Prostate gland (tissue), 2 donors: ENCODE data around the gene TAF10. TPM values are rescaled to one million over a fixed set of nuclear protein-coding genes. Genes with fewer than 3 reads are reported as not detected.

Source experiments
- DNase-seq: peaks from one replicate; pipeline ENCODE4 v3.0.0-alpha.2; 2019; ENCODE audit warnings: low spot score
- H3K27ac ChIP-seq, 2 donors: fragments of 200-600 bp; sonication (generic); 2 replicates each; pipeline ENCODE4 v1.5.1; 2017 to 2019
- H3K27me3 ChIP-seq: fragments of 200-600 bp; sonication (generic); replicated peaks from 2 replicates; pipeline ENCODE4 v1.5.1; 2019; ENCODE audit not compliant: insufficient read depth
- H3K36me3 ChIP-seq, 2 donors: fragments of 200-600 bp; sonication (generic); 1 replicate in 1 of 2; 2 replicates in 1 of 2; pipeline versions ENCODE4 v1.5.1 to v1.8.1; 2017 to 2019
- H3K4me1 ChIP-seq: fragments of 200-600 bp; sonication (generic); replicated peaks from 2 replicates; pipeline ENCODE4 v1.5.1; 2019
- H3K4me3 ChIP-seq, 2 donors: fragments of 200-600 bp; sonication (generic); 2 replicates each; pipeline ENCODE4 v1.5.1; 2017 to 2019
- H3K9me3 ChIP-seq: fragments of 200-600 bp; sonication (generic); 2 replicates; pipeline ENCODE4 v1.5.1; 2017
- POLR2A ChIP-seq: fragments of 450-650 bp; IDR thresholded peaks from one replicate; pipeline ENCODE4 v1.6.1; 2016; ENCODE audit warnings: antibody characterized with exemption, mild to moderate bottlenecking
- POLR2AphosphoS5 ChIP-seq: sonication (generic); formaldehyde crosslinking; IDR thresholded peaks from one replicate; pipeline ENCODE4 v1.6.1; 2017; ENCODE audit warnings: antibody characterized with exemption
- WGBS: methylation state at CpG from one replicate; pipeline ENCODE4 v1.1.5; 2018; 5-methylcytosine and 5-hydroxymethylcytosine counted together
- intact Hi-C: fragments of 100-400 bp; cut with DNase I; formaldehyde crosslinking; loops from one replicate; pipeline ENCODE4 v1.14.2; 2022
- total RNA-seq, 2 donors: library from RNA; depleted of rRNA; stranded (reverse); fragments of >200 nt; gene quantifications; one replicate each; pipeline ENCODE4 v1.1.0, GENCODE V29; 2016
- TF ChIP-seq, protein P1 (sequence below), 4 experiments: fragments of 200-600 bp in 2 of 4; fragments of 450-650 bp in 2 of 4; sonication (generic) in 2 of 4; IDR thresholded peaks; 1 replicate in 3 of 4; 2 replicates in 1 of 4; pipeline ENCODE4 v1.5.1; 2016 to 2019; ENCODE audit warnings: antibody characterized with exemption in 4 of 4, mild to moderate bottlenecking in 2 of 4, moderate library complexity in 2 of 4

TAF10 gene
- total RNA-seq, 2 donors from 2014 or later: 130 to 193 TPM

DNA sequence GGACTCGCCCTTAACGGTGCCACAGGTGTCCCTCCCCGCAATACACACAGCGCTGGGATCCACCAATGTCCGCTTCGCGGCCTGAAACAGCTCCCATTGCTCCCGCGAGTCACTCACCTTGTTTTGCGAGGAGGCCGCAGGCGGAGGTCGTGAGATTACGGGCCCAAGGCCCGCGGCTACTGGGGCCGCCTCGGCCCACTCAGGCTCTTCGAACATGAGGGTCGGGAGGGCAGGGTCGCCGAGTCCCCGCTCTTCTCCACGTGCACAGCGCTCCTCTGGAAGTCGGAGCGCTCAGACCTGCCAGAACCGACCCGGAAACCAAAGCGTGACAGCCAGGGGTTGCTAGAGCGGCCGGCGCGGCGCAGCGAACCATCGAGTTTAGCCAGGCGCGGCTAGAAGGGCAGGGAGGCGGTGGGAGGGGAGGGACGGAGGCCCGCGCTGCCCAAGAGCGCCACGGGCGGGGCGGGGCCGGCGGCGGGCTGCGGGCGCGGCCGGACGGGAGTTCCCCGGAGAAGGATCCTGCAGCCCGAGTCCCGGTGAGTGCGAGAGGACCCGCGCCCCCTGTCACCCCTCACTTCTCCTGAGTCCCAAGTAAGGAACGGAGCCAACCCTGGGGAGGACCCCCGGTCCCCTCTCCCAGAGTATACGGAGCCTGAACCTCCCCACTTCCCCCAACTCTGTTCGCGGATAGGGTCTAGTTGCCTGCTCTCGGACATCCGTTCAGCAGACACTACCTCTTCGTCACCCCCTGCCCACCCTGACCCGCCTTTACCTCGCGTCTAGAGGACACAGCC lies 8.5 kb downstream of the TAF10 start, which contains the start of the genes ILK and RRP8:
TSS of gene ILK (plus strand) at position 488 of the 794 bp plus-strand sequence. CDS start 498 bp downstream, outside the sequence.
TSS of gene RRP8 (minus strand) at position 330 of the 794 bp plus-strand sequence. CDS start at position 216, 114 bp downstream.
- peak within 1 kb of the TSS; percentile 80 to 92 for H3K4me3 ChIP-seq
- H3K36me3 ChIP-seq: peaks cover 13 to 29% of the 10 kb centered on the region in 2 donors
- intact Hi-C loops: loop anchor here (5.0 kb wide), 3 partner anchors 54 to 281 kb away; partner anchors contain the start of genes ARFIP2, CAVIN3, DCHS1 and TIMM10B
- H3K27me3 ChIP-seq: no peaks in the 10 kb centered on the region
- H3K4me1 ChIP-seq: peaks cover 17% of the 10 kb centered on the region
- peak within 1 kb of the TSS; percentile 93 to 95 for H3K27ac ChIP-seq
- no peaks in the 10 kb centered on the region for H3K9me3 ChIP-seq
- peak; percentile 85 for TF ChIP-seq POLR2AphosphoS5
- TF ChIP-seq, protein P1, sequence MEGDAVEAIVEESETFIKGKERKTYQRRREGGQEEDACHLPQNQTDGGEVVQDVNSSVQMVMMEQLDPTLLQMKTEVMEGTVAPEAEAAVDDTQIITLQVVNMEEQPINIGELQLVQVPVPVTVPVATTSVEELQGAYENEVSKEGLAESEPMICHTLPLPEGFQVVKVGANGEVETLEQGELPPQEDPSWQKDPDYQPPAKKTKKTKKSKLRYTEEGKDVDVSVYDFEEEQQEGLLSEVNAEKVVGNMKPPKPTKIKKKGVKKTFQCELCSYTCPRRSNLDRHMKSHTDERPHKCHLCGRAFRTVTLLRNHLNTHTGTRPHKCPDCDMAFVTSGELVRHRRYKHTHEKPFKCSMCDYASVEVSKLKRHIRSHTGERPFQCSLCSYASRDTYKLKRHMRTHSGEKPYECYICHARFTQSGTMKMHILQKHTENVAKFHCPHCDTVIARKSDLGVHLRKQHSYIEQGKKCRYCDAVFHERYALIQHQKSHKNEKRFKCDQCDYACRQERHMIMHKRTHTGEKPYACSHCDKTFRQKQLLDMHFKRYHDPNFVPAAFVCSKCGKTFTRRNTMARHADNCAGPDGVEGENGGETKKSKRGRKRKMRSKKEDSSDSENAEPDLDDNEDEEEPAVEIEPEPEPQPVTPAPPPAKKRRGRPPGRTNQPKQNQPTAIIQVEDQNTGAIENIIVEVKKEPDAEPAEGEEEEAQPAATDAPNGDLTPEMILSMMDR (IDR thresholded peaks at IDR 0.05): peak in 2 of 4 experiments; percentile 33 to 43
- TF ChIP-seq POLR2A: peak; percentile 81
- WGBS: under 1% methylated on average over 67 of the region's 72 CpGs
- peak; percentile 90 for DNase-seq

DNA sequence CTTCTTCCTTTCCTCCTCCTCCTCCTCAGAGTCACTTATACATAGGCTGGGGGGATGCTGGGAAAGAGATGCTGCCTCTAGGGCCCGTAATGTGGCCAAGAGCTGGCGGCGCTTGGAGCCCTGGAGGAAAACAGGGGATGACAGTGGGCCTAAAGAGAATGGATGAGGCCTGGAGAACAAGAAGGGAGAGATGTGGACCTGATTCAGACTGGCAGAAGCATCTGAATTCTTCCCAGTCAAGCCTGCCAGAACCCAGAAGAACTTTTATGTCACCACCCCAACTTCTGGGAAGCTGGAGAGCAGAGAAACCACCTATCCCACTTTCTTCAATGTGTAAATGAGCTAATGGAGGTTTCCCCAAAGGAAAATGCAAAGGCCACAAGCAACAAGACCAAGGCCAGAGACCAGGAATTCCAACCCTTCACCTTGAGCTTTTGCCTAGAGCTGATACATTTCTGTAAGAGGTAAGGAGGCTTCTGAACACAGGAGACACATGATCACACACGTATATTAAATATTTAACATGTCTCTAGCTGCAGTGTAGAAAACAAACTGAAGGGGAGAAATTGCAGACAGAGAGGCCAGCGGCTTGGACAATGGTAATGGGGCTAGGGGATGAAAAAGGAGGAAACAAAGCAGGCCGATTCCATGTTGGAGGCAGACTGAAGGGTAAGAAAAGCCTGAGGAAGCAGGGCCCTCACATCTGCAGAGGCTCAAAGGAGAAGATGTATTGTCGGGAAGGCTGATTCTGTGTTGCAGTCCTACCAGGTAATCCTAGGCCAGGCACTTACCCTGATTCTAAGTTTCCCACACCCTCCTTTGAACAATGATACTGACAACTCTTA lies 9.7 kb downstream of the TAF10 start:
- intact Hi-C loops: loop anchor here (5.0 kb wide), 3 partner anchors 55 to 280 kb away; partner anchors contain the start of genes ARFIP2, CAVIN3, DCHS1 and TIMM10B
- peak; percentile 3 for DNase-seq
- Histone ChIP-seq H3K27me3 (no peaks in the 10 kb centered on the region), H3K4me3 (peak overlapping the region; percentile 80 to 92), H3K36me3 (peaks cover 7 to 22% of the 10 kb centered on the region in 2 donors), H3K4me1 (peaks cover 9% of the 10 kb centered on the region), H3K27ac (peak overlapping the region in 1 of 2 donors; percentile 93), H3K9me3 (no peaks in the 10 kb centered on the region)
- WGBS: 47% methylated on average over 7 of the region's 7 CpGs
- TF ChIP-seq POLR2A (no peak), POLR2AphosphoS5 (no peak)
- TF ChIP-seq, protein P1 (IDR thresholded peaks at IDR 0.05): no peak

DNA sequence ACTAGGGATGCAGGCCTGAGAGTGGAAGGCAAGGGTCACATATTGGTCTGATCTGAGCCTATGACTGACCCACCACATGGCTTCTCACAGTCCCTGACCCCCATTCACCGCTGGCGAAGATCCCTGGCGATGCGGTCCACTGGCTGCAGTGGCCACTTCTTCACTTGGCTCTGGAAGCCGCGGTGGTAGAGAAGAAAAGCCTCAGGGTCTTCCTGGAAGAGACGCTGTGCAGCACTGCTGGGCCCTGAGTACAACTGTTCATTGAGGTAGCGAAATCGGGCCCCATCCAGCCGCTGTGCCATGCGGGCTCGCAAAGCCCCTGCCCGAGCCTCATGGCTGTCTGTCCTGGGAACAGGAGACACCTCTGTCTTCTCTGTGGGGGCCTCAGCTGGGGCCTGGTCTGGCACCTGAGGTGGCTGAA lies 11.0 kb downstream of the TAF10 start:
- Histone ChIP-seq H3K27me3 (no peaks in the 10 kb centered on the region), H3K9me3 (no peaks in the 10 kb centered on the region), H3K4me1 (peaks cover 7% of the 10 kb centered on the region), H3K36me3 (peaks cover 7 to 22% of the 10 kb centered on the region in 2 donors), H3K27ac (no peak overlapping the region), H3K4me3 (no peak overlapping the region)
- peak; percentile 4 for DNase-seq
- intact Hi-C loops: loop anchor here (5.0 kb wide), 3 partner anchors 56 to 279 kb away; partner anchors contain the start of genes ARFIP2, CAVIN3, DCHS1 and TIMM10B
- TF ChIP-seq, protein P1 (IDR thresholded peaks at IDR 0.05): no peak
- TF ChIP-seq POLR2AphosphoS5 (no peak), POLR2A (no peak)
- WGBS: 95% methylated on average over 13 of the region's 13 CpGs

DNA sequence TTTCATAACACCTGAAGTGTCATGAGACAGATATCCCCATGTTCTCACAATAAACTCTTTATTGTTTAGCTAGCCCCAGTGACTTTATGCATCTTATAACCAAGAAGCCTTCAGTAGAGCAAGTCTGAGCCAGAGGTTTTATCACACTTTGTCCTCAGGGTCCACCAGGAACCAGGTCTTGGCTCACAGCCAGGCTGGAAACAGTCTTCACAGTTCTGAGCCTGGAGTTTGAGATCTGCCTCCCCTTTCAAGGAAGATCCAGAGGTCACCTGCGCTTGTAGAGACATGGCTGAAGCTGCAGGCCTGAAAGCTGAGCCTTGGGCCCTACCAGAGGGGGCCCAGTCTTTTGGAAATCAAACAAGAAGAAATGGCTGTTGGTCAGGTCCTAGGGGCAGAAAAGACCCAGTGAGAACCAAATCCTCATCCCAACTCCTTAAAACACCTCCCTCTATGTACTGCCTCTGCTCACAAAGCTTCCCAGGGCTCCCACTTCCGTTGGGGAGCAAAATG lies 12.1 kb downstream of the TAF10 start:
- Histone ChIP-seq H3K4me1 (peaks cover 7% of the 10 kb centered on the region), H3K27me3 (no peaks in the 10 kb centered on the region), H3K9me3 (no peaks in the 10 kb centered on the region), H3K27ac (no peak overlapping the region), H3K4me3 (no peak overlapping the region), H3K36me3 (peaks cover 7 to 22% of the 10 kb centered on the region in 2 donors)
- TF ChIP-seq POLR2A (no peak), POLR2AphosphoS5 (no peak)
- TF ChIP-seq, protein P1 (IDR thresholded peaks at IDR 0.05): no peak
- peak; percentile 4 for DNase-seq
- WGBS: 83% methylated on average over 2 of the region's 2 CpGs
- intact Hi-C loops: loop anchor here (5.0 kb wide), 4 partner anchors 57 to 278 kb away; partner anchors contain the start of genes ARFIP2, CAVIN3, DCHS1 and TIMM10B
